Natural killer cell treated with Interleukin-12 subunit alpha and Interleukin-12 subunit beta and Interleukin-15 and Interleukin-18, amount 100 ng/mL, for 72 hours (primary cell): ENCODE data around the gene TNRC6C. TPM values are rescaled to one million over a fixed set of nuclear protein-coding genes. Genes with fewer than 3 reads are reported as not detected.
"Not testable (repeated sequence)": the region's sequence is repeated elsewhere in the genome, so short reads cannot be mapped to it uniquely, and the experiment has no call there.

Experiments
- ATAC-seq, 2 donors: fragments of 150-1000 bp; cut with Tn5 transposase in 1 of 2; sonication (Bioruptor Pico), chemical (Tn5 transposase) in 1 of 2; 2 replicates each; pipeline ENCODE4 v1.10.0; 2021
- DNase-seq: peaks from one replicate; pipeline ENCODE4 v3.0.0; 2022; ENCODE audit warnings: low spot score
- H3K27ac Mint-ChIP-seq, 2 donors: 1 replicate in 1 of 2; 2 replicates in 1 of 2; pipeline ENCODE4 v1.8.0; 2022; ENCODE audit warnings: mixed read lengths in 2 of 2, mild to moderate bottlenecking in 1 of 2, moderate library complexity in 1 of 2
- H3K27me3 Mint-ChIP-seq, 2 donors: 1 replicate in 1 of 2; 2 replicates in 1 of 2; pipeline ENCODE4 v1.8.0; 2022; ENCODE audit warnings: mixed read lengths in 2 of 2
- H3K36me3 Mint-ChIP-seq: one replicate; pipeline ENCODE4 v1.8.0; 2022; ENCODE audit warnings: mixed read lengths
- H3K4me1 Mint-ChIP-seq, 2 donors: 1 replicate in 1 of 2; 2 replicates in 1 of 2; pipeline ENCODE4 v1.8.0; 2022; ENCODE audit warnings: low read depth in 2 of 2, mixed read lengths in 2 of 2, mild to moderate bottlenecking in 1 of 2
- H3K4me3 Mint-ChIP-seq: one replicate; pipeline ENCODE4 v1.8.0; 2022; ENCODE audit warnings: mixed read lengths
- H3K9me3 Mint-ChIP-seq: 2 replicates; pipeline ENCODE4 v1.8.0; 2022; ENCODE audit warnings: mixed read lengths
- total RNA-seq, 2 donors: library from RNA; stranded (reverse); gene quantifications; one replicate each; pipeline ENCODE4 v1.2.3, GENCODE V29; 2022

Gene TNRC6C
- total RNA-seq, 2 donors from 2014 or later, result 28.1 to 32.1 TPM

GRCh38 chr17:77924757-77925336 lies 33.7 kb upstream of the TNRC6C start:
- ATAC-seq (no peak), DNase-seq (no peak)
- Mint-ChIP-seq H3K4me3 (no peak overlapping the region), H3K36me3 (no peaks in the 10 kb centered on the region), H3K27me3 (peaks cover 4 to 7% of the 10 kb centered on the region in 2 donors), H3K4me1 (peaks cover 6 to 8% of the 10 kb centered on the region in 2 donors), H3K9me3 (no peaks in the 10 kb centered on the region), H3K27ac (peak overlapping the region in 1 of 2 donors; percentile 40)

- ATAC-seq (no peak), DNase-seq (no peak)
- Mint-ChIP-seq H3K4me3 (no peak overlapping the region), H3K9me3 (no peaks in the 10 kb centered on the region), H3K27ac (no peak overlapping the region), H3K27me3 (peaks cover 4 to 10% of the 10 kb centered on the region in 2 donors), H3K4me1 (peaks cover 6 to 8% of the 10 kb centered on the region in 2 donors), H3K36me3 (no peaks in the 10 kb centered on the region)
Measured at GRCh38 chr17:77925831-77926543, 32.5 kb upstream of the TNRC6C start.

DNA sequence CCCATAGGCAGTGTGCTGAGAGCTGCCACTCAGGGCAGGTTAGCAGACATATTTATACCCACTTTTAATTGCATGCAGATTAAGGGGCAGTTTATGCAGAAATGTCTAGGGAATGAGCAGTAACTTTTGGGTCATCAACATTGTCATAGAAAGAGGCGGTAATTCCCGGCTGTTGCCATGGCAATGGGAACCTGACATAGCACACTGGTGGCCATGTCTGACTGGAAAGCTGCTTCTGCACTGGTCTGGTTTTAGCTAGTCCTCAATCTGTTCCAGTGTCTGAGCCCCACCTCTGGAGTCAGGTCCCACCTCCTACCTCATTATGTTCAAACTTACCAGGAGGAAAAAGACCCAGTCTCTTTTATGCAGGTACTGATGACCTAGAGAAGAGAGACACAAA lies 31.5 kb upstream of the TNRC6C start:
- no peaks in the 10 kb centered on the region for H3K36me3 Mint-ChIP-seq
- no peak overlapping the region for H3K27ac Mint-ChIP-seq
- no peak overlapping the region for H3K4me3 Mint-ChIP-seq
- no peaks in the 10 kb centered on the region for H3K9me3 Mint-ChIP-seq
- ATAC-seq (no peak), DNase-seq (no peak)
- H3K27me3 Mint-ChIP-seq, result peaks cover 4 to 15% of the 10 kb centered on the region in 2 donors
- H3K4me1 Mint-ChIP-seq, result peaks cover 6 to 8% of the 10 kb centered on the region in 2 donors

DNA sequence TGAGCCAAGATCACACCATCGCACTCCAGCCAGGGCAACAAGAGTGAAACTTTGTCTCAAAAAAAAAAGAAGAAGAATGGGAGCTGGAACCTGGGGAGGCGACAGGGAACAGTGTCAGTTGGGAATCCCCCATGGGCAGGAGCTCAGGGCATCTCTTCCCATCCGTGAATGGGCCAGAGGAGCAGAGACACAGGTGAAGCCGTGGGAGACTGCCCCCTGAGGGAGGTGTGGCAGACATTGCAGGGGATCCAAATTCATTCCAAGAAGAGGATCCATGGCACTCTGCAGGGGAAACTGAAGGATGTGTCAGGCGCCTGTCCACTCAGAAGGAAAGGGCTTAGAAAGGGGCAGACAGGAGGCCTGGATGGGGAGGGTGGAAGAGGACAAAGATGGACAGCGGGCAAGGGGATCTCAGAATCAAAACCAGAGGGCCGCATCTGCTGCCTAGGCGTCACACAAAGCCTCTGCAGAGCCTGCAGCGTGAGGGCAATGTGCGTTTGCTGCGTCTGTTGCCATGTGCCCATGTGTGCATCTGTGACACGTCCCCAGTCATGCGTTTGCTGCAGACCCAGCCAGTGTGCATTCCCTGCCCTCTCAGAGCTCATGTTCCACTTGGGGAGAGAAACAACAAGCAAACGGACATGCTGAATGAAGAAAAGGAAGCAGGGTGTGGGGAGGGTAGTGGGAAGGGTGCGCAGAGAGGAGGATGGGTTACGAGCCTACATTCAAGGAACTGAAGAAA lies 30.6 kb upstream of the TNRC6C start:
- H3K27me3 Mint-ChIP-seq, result peaks cover 4 to 17% of the 10 kb centered on the region in 2 donors

GRCh38 chr17:77928519-77929179 lies 29.9 kb upstream of the TNRC6C start:
- DNase-seq (no peak), ATAC-seq (no peak)
- Mint-ChIP-seq H3K36me3 (no peaks in the 10 kb centered on the region), H3K9me3 (no peaks in the 10 kb centered on the region), H3K27me3 (peaks cover 8 to 24% of the 10 kb centered on the region in 2 donors), H3K4me1 (peaks cover 10 to 11% of the 10 kb centered on the region in 2 donors), H3K27ac (no peak overlapping the region), H3K4me3 (no peak overlapping the region)

More for the DNA sequence above, 30.6 kb upstream of the TNRC6C start:
- ATAC-seq (no peak), DNase-seq (no peak)
- Mint-ChIP-seq H3K4me1 (peaks cover 6 to 8% of the 10 kb centered on the region in 2 donors), H3K9me3 (no peaks in the 10 kb centered on the region), H3K36me3 (no peaks in the 10 kb centered on the region), H3K4me3 (no peak overlapping the region), H3K27ac (peak overlapping the region in 1 of 2 donors; percentile 21)

DNA sequence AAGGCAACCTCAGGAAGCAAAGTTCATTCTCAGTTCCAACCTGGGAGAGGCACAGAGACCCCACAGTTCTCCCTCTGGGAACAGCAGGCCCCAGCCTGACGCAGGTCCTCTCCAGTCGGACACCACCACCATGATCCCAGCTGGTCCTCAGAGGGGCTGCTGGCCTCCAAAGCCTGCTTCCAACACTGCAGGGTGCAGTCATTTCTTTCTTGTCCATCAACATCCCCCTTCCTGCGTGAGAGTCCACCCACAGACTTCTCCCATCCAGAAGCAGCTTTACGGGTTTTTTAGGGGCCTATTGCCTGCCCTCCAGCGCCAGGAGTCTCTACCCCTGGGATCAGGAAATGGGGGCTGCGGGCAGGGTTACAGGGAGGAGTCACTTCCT lies 29.3 kb upstream of the TNRC6C start:
- peaks cover 10 to 15% of the 10 kb centered on the region in 2 donors for H3K4me1 Mint-ChIP-seq
- H3K36me3 Mint-ChIP-seq, result no peaks in the 10 kb centered on the region
- H3K27ac Mint-ChIP-seq, result no peak overlapping the region
- H3K27me3 Mint-ChIP-seq, result peaks cover 13 to 29% of the 10 kb centered on the region in 2 donors
- ATAC-seq, result no peak
- DNase-seq, result no peak
- no peak overlapping the region for H3K4me3 Mint-ChIP-seq
- H3K9me3 Mint-ChIP-seq, result no peaks in the 10 kb centered on the region

GRCh38 chr17:77929871-77930436 lies 28.5 kb upstream of the TNRC6C start:
- peaks cover 11 to 29% of the 10 kb centered on the region in 2 donors for H3K27me3 Mint-ChIP-seq
- no peaks in the 10 kb centered on the region for H3K36me3 Mint-ChIP-seq
- ATAC-seq (no peak), DNase-seq (no peak)
- H3K27ac Mint-ChIP-seq, result no peak overlapping the region
- H3K9me3 Mint-ChIP-seq, result no peaks in the 10 kb centered on the region
- H3K4me3 Mint-ChIP-seq, result no peak overlapping the region
- H3K4me1 Mint-ChIP-seq, result peaks cover 10 to 15% of the 10 kb centered on the region in 2 donors

GRCh38 chr17:77930780-77931768 lies 27.4 kb upstream of the TNRC6C start:
- H3K9me3 Mint-ChIP-seq, result no peaks in the 10 kb centered on the region
- DNase-seq, result no peak

DNA sequence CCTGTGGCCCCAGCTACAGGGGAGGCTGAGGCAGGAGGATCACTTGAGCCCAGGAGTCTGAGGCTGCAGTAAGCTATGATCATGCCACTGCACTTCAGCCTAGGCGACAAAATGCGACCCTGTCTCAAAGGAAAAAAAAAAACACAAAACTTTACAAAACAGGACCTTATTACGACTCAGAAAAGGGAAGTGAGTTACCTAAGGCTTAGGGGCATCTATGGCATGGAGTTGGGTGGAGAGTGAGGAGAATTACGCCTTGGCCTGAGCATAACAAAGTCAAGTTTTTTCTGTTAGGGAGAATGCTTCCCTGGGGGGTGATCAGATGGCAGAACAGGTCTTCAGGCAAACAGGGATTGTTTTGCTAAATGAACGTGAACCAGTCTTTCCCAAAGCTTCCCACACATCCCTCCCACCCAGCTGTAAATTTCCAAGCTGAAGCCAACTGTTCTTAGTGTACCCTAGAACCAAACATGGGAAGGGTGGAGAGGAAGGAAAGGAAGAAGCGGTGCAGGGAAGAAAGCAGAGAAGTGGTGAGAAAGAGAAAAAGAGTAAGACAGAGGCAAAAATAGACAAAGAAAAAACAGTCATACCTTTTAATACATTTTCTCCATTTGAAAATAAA lies 24.6 kb upstream of the TNRC6C start:
- Mint-ChIP-seq H3K4me3 (no peak overlapping the region), H3K36me3 (no peaks in the 10 kb centered on the region), H3K27me3 (peaks cover 11 to 21% of the 10 kb centered on the region in 2 donors), H3K27ac (no peak overlapping the region), H3K4me1 (peaks cover 4 to 10% of the 10 kb centered on the region in 2 donors), H3K9me3 (no peaks in the 10 kb centered on the region)
- ATAC-seq, result no peak
- DNase-seq, result no peak

More at GRCh38 chr17:77930780-77931768, 27.4 kb upstream of the TNRC6C start:
- Mint-ChIP-seq H3K4me1 (peaks cover 10 to 15% of the 10 kb centered on the region in 2 donors), H3K4me3 (no peak overlapping the region), H3K27ac (no peak overlapping the region), H3K36me3 (no peaks in the 10 kb centered on the region), H3K27me3 (peaks cover 11 to 29% of the 10 kb centered on the region in 2 donors)
- no peak for ATAC-seq

- Mint-ChIP-seq H3K36me3 (no peaks in the 10 kb centered on the region), H3K4me3 (no peak overlapping the region), H3K27me3 (peaks cover 11 to 21% of the 10 kb centered on the region in 2 donors), H3K4me1 (peaks cover 4 to 7% of the 10 kb centered on the region in 2 donors), H3K9me3 (no peaks in the 10 kb centered on the region), H3K27ac (no peak overlapping the region)
- ATAC-seq (no peak), DNase-seq (no peak)
Measured at GRCh38 chr17:77935121-77935571, 23.4 kb upstream of the TNRC6C start.

- H3K36me3 Mint-ChIP-seq, H3K27ac Mint-ChIP-seq, DNase-seq, H3K4me3 Mint-ChIP-seq, ATAC-seq, H3K4me1 Mint-ChIP-seq, H3K9me3 Mint-ChIP-seq: not testable (repeated sequence)
- H3K27me3 Mint-ChIP-seq, result peaks cover 11 to 21% of the 10 kb centered on the region in 2 donors
Measured at GRCh38 chr17:77935744-77936143, 22.8 kb upstream of the TNRC6C start.

GRCh38 chr17:77936881-77937280 lies 21.6 kb upstream of the TNRC6C start:
- Mint-ChIP-seq H3K4me1 (peaks cover 4 to 7% of the 10 kb centered on the region in 2 donors), H3K36me3 (no peaks in the 10 kb centered on the region), H3K27me3 (peaks cover 11 to 14% of the 10 kb centered on the region in 2 donors), H3K9me3 (no peaks in the 10 kb centered on the region), H3K4me3 (no peak overlapping the region), H3K27ac (no peak overlapping the region)
- ATAC-seq (no peak), DNase-seq (no peak)
